IMR-90 (cell line): ENCODE measurements around the gene ZNF782. TPM values are rescaled to one million over a fixed set of nuclear protein-coding genes. Genes with fewer than 3 reads are reported as not detected.
A peak's percentile ranks its signal among the peaks of the same experiment; 100 is the strongest.
"Not testable (repeated sequence)": the region's sequence is repeated elsewhere in the genome, so short reads cannot be mapped to it uniquely, and the experiment has no call there.

Source experiments
- ATAC-seq: fragments of 200-7000 bp; cut with Tn5 transposase; 2 replicates; pipeline ENCODE4 v1.9.1; 2020; ENCODE audit warnings: low read depth, mild to moderate bottlenecking, moderate library complexity
- BruUV-seq: library from RNA; stranded (reverse); fragments of 400-500 nt; replicated peaks from 2 replicates; lab custom pipeline; 2021; lab: Mats Ljungman, UMichigan
- CTCF ChIA-PET: fragments of 300-600 bp; formaldehyde crosslinking; extraction: SDS; loops from one replicate; lab custom pipeline; 2021; ENCODE audit warnings: antibody characterized with exemption; lab: Yijun Ruan, JAX
- POLR2A ChIA-PET: fragments of 300-600 bp; sonication (Branson Sonifier 250); formaldehyde crosslinking; loops from one replicate; lab custom pipeline; 2022; ENCODE audit warnings: antibody characterized with exemption; ENCODE audit not compliant: unreplicated experiment; lab: Charles Lee
- DNase-seq: peaks from one replicate; pipeline ENCODE4 v3.0.0; 2013
- H2AFZ ChIP-seq: replicated peaks from 2 replicates; pipeline ENCODE3; 2013; ENCODE audit warnings: low read length, mild to moderate bottlenecking; ENCODE audit not compliant: poor library complexity
- H2AK5ac ChIP-seq: 2 replicates; pipeline ENCODE4 v1.6.1; 2013; ENCODE audit warnings: low read depth, low read length, inconsistent platforms
- H2AK9ac ChIP-seq: replicated peaks from 2 replicates; pipeline ENCODE3; 2013; ENCODE audit warnings: mild to moderate bottlenecking, low read depth, low read length, moderate library complexity; ENCODE audit not compliant: poor library complexity
- H2BK120ac ChIP-seq: 2 replicates; pipeline ENCODE4 v1.6.1; 2013; ENCODE audit warnings: low read depth, low read length, inconsistent platforms
- H2BK15ac ChIP-seq: 3 replicates; pipeline ENCODE4 v1.6.1; 2013; ENCODE audit warnings: low read depth, low read length, inconsistent platforms
- H2BK20ac ChIP-seq: 2 replicates; pipeline ENCODE4 v1.6.1; 2013; ENCODE audit warnings: low read depth, mild to moderate bottlenecking, inconsistent platforms, low read length, moderate library complexity
- H2BK5ac ChIP-seq: 2 replicates; pipeline ENCODE4 v1.6.1; 2013; ENCODE audit warnings: mild to moderate bottlenecking, low read depth, low read length, inconsistent platforms; ENCODE audit not compliant: poor library complexity, severe bottlenecking
- H3K14ac ChIP-seq: replicated peaks from 2 replicates; pipeline ENCODE4 v1.6.1; 2013; ENCODE audit warnings: low read depth, low read length, inconsistent platforms
- H3K18ac ChIP-seq: 2 replicates; pipeline ENCODE4 v1.6.1; 2013; ENCODE audit warnings: low read depth, low read length, control low read depth
- H3K23ac ChIP-seq: 2 replicates; pipeline ENCODE4 v1.6.1; 2013; ENCODE audit warnings: low read depth, low read length, inconsistent platforms
- H3K27ac ChIP-seq: 2 replicates; pipeline ENCODE4 v1.5.1; 2013; ENCODE audit warnings: mild to moderate bottlenecking, control low read depth, low read length; ENCODE audit not compliant: insufficient read depth
- H3K27me3 ChIP-seq: 2 replicates; pipeline ENCODE4 v1.6.1; 2013; ENCODE audit warnings: low read length; ENCODE audit not compliant: control insufficient read depth, insufficient read depth
- H3K36me3 ChIP-seq: 2 replicates; pipeline ENCODE4 v1.6.1; 2013; ENCODE audit warnings: low read length, mixed read lengths; ENCODE audit not compliant: control insufficient read depth, insufficient read depth
- H3K4ac ChIP-seq: 2 replicates; pipeline ENCODE4 v1.6.1; 2013; ENCODE audit warnings: low read depth, low read length, inconsistent platforms
- H3K4me1 ChIP-seq: 2 replicates; pipeline ENCODE4 v1.6.1; 2013; ENCODE audit warnings: low read length, mixed read lengths; ENCODE audit not compliant: control insufficient read depth, insufficient read depth
- H3K4me2 ChIP-seq: 2 replicates; pipeline ENCODE4 v1.6.1; 2013; ENCODE audit warnings: low read depth, mild to moderate bottlenecking, control low read depth, low read length, moderate library complexity
- H3K4me3 ChIP-seq: 2 replicates; pipeline ENCODE4 v1.5.1; 2013; ENCODE audit warnings: low read depth, mild to moderate bottlenecking, control low read depth, low read length, moderate library complexity; ENCODE audit not compliant: insufficient read depth
- H3K56ac ChIP-seq: 2 replicates; pipeline ENCODE4 v1.6.1; 2013; ENCODE audit warnings: low read length, inconsistent platforms; ENCODE audit not compliant: insufficient read depth; ENCODE audit errors: extremely low read depth
- H3K79me1 ChIP-seq, 2 experiments: 2 replicates each; pipeline ENCODE4 v1.6.1; 2013; ENCODE audit warnings: low read length in 2 of 2, inconsistent platforms in 1 of 2, low read depth in 1 of 2
- H3K9ac ChIP-seq: 2 replicates; pipeline ENCODE4 v1.6.1; 2013; ENCODE audit warnings: low read depth, low read length, control low read depth
- H3K9me1 ChIP-seq: 2 replicates; pipeline ENCODE4 v1.6.1; 2013; ENCODE audit warnings: low read length, inconsistent platforms; ENCODE audit not compliant: insufficient read depth
- H3K9me3 ChIP-seq: 2 replicates; pipeline ENCODE4 v1.6.1; 2013; ENCODE audit warnings: low read length; ENCODE audit not compliant: control insufficient read depth, insufficient read depth
- H4K20me1 ChIP-seq: 2 replicates; pipeline ENCODE4 v1.6.1; 2013; ENCODE audit warnings: low read length, inconsistent platforms; ENCODE audit not compliant: insufficient read depth
- H4K5ac ChIP-seq: 2 replicates; pipeline ENCODE4 v1.6.1; 2013; ENCODE audit warnings: mild to moderate bottlenecking, low read depth, low read length, control low read depth
- H4K8ac ChIP-seq, 2 experiments: 2 replicates each; pipeline ENCODE4 v1.6.1; 2013; ENCODE audit warnings: low read depth in 2 of 2, low read length in 2 of 2, control low read depth in 1 of 2, inconsistent platforms in 1 of 2
- H4K91ac ChIP-seq: 2 replicates; pipeline ENCODE4 v1.6.1; 2013; ENCODE audit warnings: low read depth, low read length, inconsistent platforms; ENCODE audit not compliant: insufficient read depth
- MAFK ChIP-seq: IDR thresholded peaks from 2 replicates; pipeline ENCODE4 v1.6.1; 2012; ENCODE audit warnings: low read depth, low read length, improper control_type of control experiment
- MXI1 ChIP-seq: IDR thresholded peaks from 2 replicates; pipeline ENCODE4 v1.6.1; 2012; ENCODE audit warnings: low read depth, mild to moderate bottlenecking, low read length, moderate library complexity, borderline replicate concordance
- WGBS, 2 experiments: methylation state at CpG; one replicate each; pipeline versions ENCODE4 v1.1.5 to v1.1.7; 2013; ENCODE audit warnings: missing lambda C conversion rate in 2 of 2; ENCODE audit not compliant: insufficient read length in 1 of 2; ENCODE audit errors: extremely low coverage in 2 of 2; 5-methylcytosine and 5-hydroxymethylcytosine counted together
- dilution Hi-C: fragments of 300-500 bp; cut with HindIII; formaldehyde crosslinking; loops from one replicate; pipeline ENCODE4 v1.14.3; 2018; ENCODE audit warnings: low sequenced_read_pairs; ENCODE audit not compliant: unreplicated experiment
- in situ Hi-C: fragments of 300-500 bp; cut with MboI; formaldehyde crosslinking; loops from 3 replicates; pipeline ENCODE4 v1.14.3; 2019; ENCODE audit warnings: low sequenced_read_pairs, inconsistent platforms, mixed read lengths
- intact Hi-C: fragments of 100-400 bp; cut with micrococcal nuclease; formaldehyde crosslinking; loops from 2 replicates; pipeline ENCODE4 v1.10.0; 2022
- polyA plus RNA-seq, 3 experiments: library from polyadenylated mRNA; depleted of rRNA; stranded (reverse); fragments of >200 nt; gene quantifications; 2 replicates each; pipeline ENCODE4 v1.2.3, GENCODE V29; 2012; ENCODE audit warnings: low replicate concordance in 1 of 3
- total RNA-seq: library from RNA; depleted of rRNA; stranded (reverse); fragments of >200 nt; gene quantifications from 2 replicates; pipeline ENCODE4 v1.2.3, GENCODE V29; 2012

ZNF782 gene
- total and polyA plus RNA-seq, 2 of the 4 experiments (the other 2 are of a cell fraction): 0.86 to 4.3 TPM

GRCh38 chr9:96867079-96867804 is 12.9 kb upstream of the ZNF782 start:
- Histone ChIP-seq H2AFZ (no peak overlapping the region), H2AK5ac (no peak overlapping the region), H4K91ac (no peak overlapping the region), H3K27me3 (peaks cover 2% of the 10 kb centered on the region; the same call in 1 of the 2 replicates), H3K9ac (no peak overlapping the region), H3K27ac (no peak overlapping the region), H3K9me1 (no peaks in the 10 kb centered on the region), H2BK120ac (no peak overlapping the region), H4K20me1 (no peaks in the 10 kb centered on the region), H3K56ac (no peak overlapping the region), H3K4me2 (no peak overlapping the region), H4K8ac (no peak overlapping the region), H2BK20ac (no peak overlapping the region), H4K5ac (no peak overlapping the region), H3K14ac (no peak overlapping the region), H3K4me1 (no peaks in the 10 kb centered on the region), H3K9me3 (no peaks in the 10 kb centered on the region), H3K23ac (no peak overlapping the region), H2BK15ac (no peak overlapping the region), H3K4me3 (no peak overlapping the region), H3K36me3 (no peaks in the 10 kb centered on the region), H3K4ac (no peak overlapping the region), H3K79me1 (no peaks in the 10 kb centered on the region), H2BK5ac (no peak overlapping the region), H2AK9ac (no peak overlapping the region), H3K18ac (no peak overlapping the region)
- dilution Hi-C loops: no loop called here
- BruUV-seq: no TSS peak
- intact Hi-C loops: no loop called here
- ChIA-PET POLR2A (no interaction called here), CTCF (interaction anchor here (0.5 kb wide), 1 partner anchor 181 kb away, joined by 3 read pairs; no protein-coding TSS in a partner anchor)
- DNase-seq (no peak), ATAC-seq (no peak)
- 48% methylated on average over 2 of the region's 7 CpGs; no CpG with 5 or more reads in 1 of the 2 experiments for WGBS, 2 experiments
- in situ Hi-C loops: loop anchor here (10.0 kb wide), 1 partner anchor 748 kb away; no protein-coding TSS in a partner anchor
- TF ChIP-seq MXI1 (no peak), MAFK (peak; percentile 90)

- H3K4me3 ChIP-seq, H2AK9ac ChIP-seq, H3K36me3 ChIP-seq, H3K18ac ChIP-seq, H3K23ac ChIP-seq, H4K8ac ChIP-seq, H2BK15ac ChIP-seq, BruUV-seq, H3K4me1 ChIP-seq, H4K20me1 ChIP-seq, H2BK20ac ChIP-seq, DNase-seq, H3K9ac ChIP-seq, H2AK5ac ChIP-seq, H3K56ac ChIP-seq, H2BK120ac ChIP-seq, intact Hi-C loops, ATAC-seq, H3K79me1 ChIP-seq, H2BK5ac ChIP-seq, H3K4me2 ChIP-seq, H4K91ac ChIP-seq, POLR2A ChIA-PET, H2AFZ ChIP-seq, dilution Hi-C loops, H4K5ac ChIP-seq, H3K4ac ChIP-seq, H3K27ac ChIP-seq, H3K27me3 ChIP-seq, H3K9me3 ChIP-seq, H3K14ac ChIP-seq, H3K9me1 ChIP-seq: not testable (repeated sequence)
- CTCF ChIA-PET: interaction anchor here (0.6 to 0.7 kb wide), 2 partner anchors 7 to 11 kb away, joined by 3 to 5 read pairs; partner anchors contain the start of gene ZNF782
- WGBS, 2 experiments: 36% methylated on average over 1 of the region's 2 CpGs; no CpG with 5 or more reads in 1 of the 2 experiments
- in situ Hi-C loops: loop anchor here (10.0 kb wide), 1 partner anchor 750 kb away; no protein-coding TSS in a partner anchor
Measured at GRCh38 chr9:96865240-96865639, 10.9 kb upstream of the ZNF782 start.
